ENCODE data around the gene AQP9.

AQP9 gene

GRCh38 chr15:58223432-58223831, 85.3 kb downstream of the AQP9 start:
- Histone ChIP-seq H3K27me3 (ENCODE audit: insufficient read depth, poor library complexity, severe bottlenecking) (no peaks in the 10 kb centered on the region), H3K27ac (replicated peaks) (no peak overlapping the region), H3K4me3 (replicated peaks; ENCODE audit: insufficient read depth, low read length) (no peak overlapping the region)
- DNase-seq (ENCODE audit: low read depth in 1 of 2, low spot score in 1 of 2) = no peak
- TF ChIP-seq POLR2AphosphoS5 (IDR thresholded peaks at IDR 0.05; ENCODE audit: low read depth) = no peak
- TF ChIP-seq GABPA (IDR thresholded peaks at IDR 0.05; ENCODE audit: low read depth) = no peak
- no peak for TF ChIP-seq REST (IDR thresholded peaks at IDR 0.05; ENCODE audit: insufficient replicate concordance, low read depth)

GRCh38 chr15:58224068-58224467, 85.9 kb downstream of the AQP9 start:
- TF ChIP-seq POLR2AphosphoS5 (IDR thresholded peaks at IDR 0.05; ENCODE audit: low read depth) (no peak), CTCF (IDR thresholded peaks at IDR 0.05; ENCODE audit: insufficient read depth, low read length) (no peak), GABPA (IDR thresholded peaks at IDR 0.05; ENCODE audit: low read depth) (no peak), SPI1 (IDR thresholded peaks at IDR 0.05; ENCODE audit: borderline replicate concordance, low read depth) (no peak), REST (IDR thresholded peaks at IDR 0.05; ENCODE audit: insufficient replicate concordance, low read depth) (no peak)
- no peak overlapping the region for H3K27ac ChIP-seq (replicated peaks)
- no peak overlapping the region for H3K4me3 ChIP-seq (replicated peaks; ENCODE audit: insufficient read depth, low read length)
- no peak for DNase-seq (ENCODE audit: low read depth in 1 of 2, low spot score in 1 of 2)
- H3K27me3 ChIP-seq (ENCODE audit: insufficient read depth, poor library complexity, severe bottlenecking) = no peaks in the 10 kb centered on the region

GRCh38 chr15:58227706-58228543, 89.7 kb downstream of the AQP9 start:
- TF ChIP-seq POLR2AphosphoS5 (IDR thresholded peaks at IDR 0.05; ENCODE audit: low read depth) (no peak), CTCF (IDR thresholded peaks at IDR 0.05; ENCODE audit: insufficient read depth, low read length) (peak; percentile 38), SPI1 (IDR thresholded peaks at IDR 0.05; ENCODE audit: borderline replicate concordance, low read depth) (no peak), GABPA (IDR thresholded peaks at IDR 0.05; ENCODE audit: low read depth) (no peak), REST (IDR thresholded peaks at IDR 0.05; ENCODE audit: insufficient replicate concordance, low read depth) (no peak)
- Histone ChIP-seq H3K27me3 (ENCODE audit: insufficient read depth, poor library complexity, severe bottlenecking) (no peaks in the 10 kb centered on the region), H3K4me3 (replicated peaks; ENCODE audit: insufficient read depth, low read length) (no peak overlapping the region), H3K27ac (replicated peaks) (no peak overlapping the region)
- DNase-seq (ENCODE audit: low read depth in 1 of 2, low spot score in 1 of 2) = peak; percentile 51 to 66
